Measurements from ENCODE around the gene COG3. TPM values are rescaled to one million over a fixed set of nuclear protein-coding genes. Genes with fewer than 3 reads are reported as not detected.

Gene COG3, protein sequence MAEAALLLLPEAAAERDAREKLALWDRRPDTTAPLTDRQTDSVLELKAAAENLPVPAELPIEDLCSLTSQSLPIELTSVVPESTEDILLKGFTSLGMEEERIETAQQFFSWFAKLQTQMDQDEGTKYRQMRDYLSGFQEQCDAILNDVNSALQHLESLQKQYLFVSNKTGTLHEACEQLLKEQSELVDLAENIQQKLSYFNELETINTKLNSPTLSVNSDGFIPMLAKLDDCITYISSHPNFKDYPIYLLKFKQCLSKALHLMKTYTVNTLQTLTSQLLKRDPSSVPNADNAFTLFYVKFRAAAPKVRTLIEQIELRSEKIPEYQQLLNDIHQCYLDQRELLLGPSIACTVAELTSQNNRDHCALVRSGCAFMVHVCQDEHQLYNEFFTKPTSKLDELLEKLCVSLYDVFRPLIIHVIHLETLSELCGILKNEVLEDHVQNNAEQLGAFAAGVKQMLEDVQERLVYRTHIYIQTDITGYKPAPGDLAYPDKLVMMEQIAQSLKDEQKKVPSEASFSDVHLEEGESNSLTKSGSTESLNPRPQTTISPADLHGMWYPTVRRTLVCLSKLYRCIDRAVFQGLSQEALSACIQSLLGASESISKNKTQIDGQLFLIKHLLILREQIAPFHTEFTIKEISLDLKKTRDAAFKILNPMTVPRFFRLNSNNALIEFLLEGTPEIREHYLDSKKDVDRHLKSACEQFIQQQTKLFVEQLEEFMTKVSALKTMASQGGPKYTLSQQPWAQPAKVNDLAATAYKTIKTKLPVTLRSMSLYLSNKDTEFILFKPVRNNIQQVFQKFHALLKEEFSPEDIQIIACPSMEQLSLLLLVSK
- total RNA-seq (2014; rRNA removed; shearing (Covaris generic)) (15.6 and 23.9 TPM in 2 replicates), polyA plus RNA-seq (2016; fragmentation: Nextera tagmentation; extraction: Ambion mirVana) (17.1 and 18.6 TPM in 2 replicates)
- long read RNA-seq, full-length matches to known transcripts = 2 of 2 reads
- long read RNA-seq, partial matches to known transcripts = 0 of 2 reads
- long read RNA-seq, other reads (novel, unspliced or antisense) = 0 of 2 reads

DNA sequence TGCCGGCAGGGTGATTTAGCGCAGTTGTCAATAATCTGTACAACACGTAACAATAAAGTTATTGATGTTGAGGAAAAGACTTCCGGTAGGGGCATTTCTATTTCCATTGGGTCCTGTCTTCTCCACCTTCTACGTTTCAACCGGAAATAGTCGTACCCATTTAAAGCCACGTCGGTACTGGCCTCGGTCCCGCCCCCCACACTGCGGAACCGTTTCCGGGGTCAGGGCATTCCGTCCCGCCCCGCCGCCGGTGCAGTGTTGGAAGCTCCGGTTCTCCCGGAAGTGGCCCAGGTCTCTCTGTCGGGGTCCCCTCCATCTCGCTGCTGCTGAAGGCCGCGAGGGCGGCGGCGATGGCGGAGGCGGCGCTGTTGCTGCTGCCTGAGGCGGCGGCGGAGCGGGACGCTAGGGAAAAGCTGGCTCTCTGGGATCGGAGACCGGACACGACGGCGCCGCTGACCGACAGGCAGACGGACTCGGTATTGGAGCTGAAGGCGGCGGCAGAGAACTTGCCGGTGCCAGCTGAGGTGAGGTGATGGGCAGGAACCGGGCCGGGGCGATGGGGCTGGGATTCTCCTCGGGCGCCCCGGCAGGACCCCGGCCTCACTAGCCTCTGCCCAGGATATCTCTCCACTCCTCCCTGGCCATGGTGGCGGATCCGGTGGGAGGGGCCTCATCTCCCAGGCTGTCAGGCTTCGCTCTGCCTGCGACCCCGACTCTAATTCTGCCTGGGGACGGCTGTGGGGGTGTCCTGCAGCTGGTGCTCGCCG is at the start of gene COG3:
COG3 (plus strand) TSS at position 253 of the 767 bp plus-strand sequence; CDS start at position 351, 98 bp downstream.
- Mint-ChIP-seq H3K36me3 (ENCODE audit: low read depth) (peaks cover 5% of the 10 kb centered on the region; the same call in 2 of the 3 replicates), H3K4me3 (peak within 1 kb of the TSS; percentile 92), H3K9me3 (no peaks in the 10 kb centered on the region; the same call in 2 of the 3 replicates), H3K27me3 (ENCODE audit: insufficient read depth, low read depth, poor library complexity) (no peaks in the 10 kb centered on the region), H3K4me1 (peaks cover 21% of the 10 kb centered on the region), H3K27ac (peak within 1 kb of the TSS; percentile 95)
- Histone ChIP-seq H3K36me3 (ENCODE audit: insufficient read depth) (no peaks in the 10 kb centered on the region), H3K4me3 (peak within 1 kb of the TSS; percentile 72), H3K4me1 (ENCODE audit: insufficient read depth) (peaks cover 12% of the 10 kb centered on the region; the same call in 1 of the 2 replicates), H3K27me3 (ENCODE audit: insufficient read depth) (no peaks in the 10 kb centered on the region; the same call in 1 of the 2 replicates), H3K27ac (ENCODE audit: low read depth) (peak within 1 kb of the TSS; percentile 90), H2AFZ (peak within 1 kb of the TSS; percentile 64), H3K9me2 (ENCODE audit: insufficient read depth) (no peaks in the 10 kb centered on the region), H3F3A (replicated peaks; ENCODE audit: low read depth) (peaks cover 8% of the 10 kb centered on the region; the same call in 1 of the 2 replicates), H3K4me2 (peak within 1 kb of the TSS; percentile 95), H3K79me2 (replicated peaks; ENCODE audit: insufficient read depth) (peaks cover 47% of the 10 kb centered on the region), H4K20me1 (replicated peaks; ENCODE audit: insufficient read depth) (peaks cover 12% of the 10 kb centered on the region; the same call in 1 of the 2 replicates)
- ATAC-seq = peak; percentile 94
- peak; percentile 98 for DNase-seq (ENCODE audit: low spot score)
- no peak for TF ChIP-seq STAT1 (IDR thresholded peaks at IDR 0.05; ENCODE audit: unreplicated experiment)
- TF ChIP-seq, protein P1, sequence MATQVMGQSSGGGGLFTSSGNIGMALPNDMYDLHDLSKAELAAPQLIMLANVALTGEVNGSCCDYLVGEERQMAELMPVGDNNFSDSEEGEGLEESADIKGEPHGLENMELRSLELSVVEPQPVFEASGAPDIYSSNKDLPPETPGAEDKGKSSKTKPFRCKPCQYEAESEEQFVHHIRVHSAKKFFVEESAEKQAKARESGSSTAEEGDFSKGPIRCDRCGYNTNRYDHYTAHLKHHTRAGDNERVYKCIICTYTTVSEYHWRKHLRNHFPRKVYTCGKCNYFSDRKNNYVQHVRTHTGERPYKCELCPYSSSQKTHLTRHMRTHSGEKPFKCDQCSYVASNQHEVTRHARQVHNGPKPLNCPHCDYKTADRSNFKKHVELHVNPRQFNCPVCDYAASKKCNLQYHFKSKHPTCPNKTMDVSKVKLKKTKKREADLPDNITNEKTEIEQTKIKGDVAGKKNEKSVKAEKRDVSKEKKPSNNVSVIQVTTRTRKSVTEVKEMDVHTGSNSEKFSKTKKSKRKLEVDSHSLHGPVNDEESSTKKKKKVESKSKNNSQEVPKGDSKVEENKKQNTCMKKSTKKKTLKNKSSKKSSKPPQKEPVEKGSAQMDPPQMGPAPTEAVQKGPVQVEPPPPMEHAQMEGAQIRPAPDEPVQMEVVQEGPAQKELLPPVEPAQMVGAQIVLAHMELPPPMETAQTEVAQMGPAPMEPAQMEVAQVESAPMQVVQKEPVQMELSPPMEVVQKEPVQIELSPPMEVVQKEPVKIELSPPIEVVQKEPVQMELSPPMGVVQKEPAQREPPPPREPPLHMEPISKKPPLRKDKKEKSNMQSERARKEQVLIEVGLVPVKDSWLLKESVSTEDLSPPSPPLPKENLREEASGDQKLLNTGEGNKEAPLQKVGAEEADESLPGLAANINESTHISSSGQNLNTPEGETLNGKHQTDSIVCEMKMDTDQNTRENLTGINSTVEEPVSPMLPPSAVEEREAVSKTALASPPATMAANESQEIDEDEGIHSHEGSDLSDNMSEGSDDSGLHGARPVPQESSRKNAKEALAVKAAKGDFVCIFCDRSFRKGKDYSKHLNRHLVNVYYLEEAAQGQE (IDR thresholded peaks at IDR 0.05; ENCODE audit: unreplicated experiment) = no peak
- TF ChIP-seq JUNB (IDR thresholded peaks at IDR 0.05; ENCODE audit: unreplicated experiment) = no peak
- no peak for TF ChIP-seq EZH2 (IDR thresholded peaks at IDR 0.05; ENCODE audit: low read depth, unreplicated experiment)
- peak; percentile 9; the same call in 1 of the 2 replicates for TF ChIP-seq NANOG (IDR thresholded peaks at IDR 0.05; ENCODE audit: borderline replicate concordance)
- TF ChIP-seq ZNF114 (CRISPR knock-in tag; IDR thresholded peaks at IDR 0.05) = no peak
- TF ChIP-seq, protein P2, sequence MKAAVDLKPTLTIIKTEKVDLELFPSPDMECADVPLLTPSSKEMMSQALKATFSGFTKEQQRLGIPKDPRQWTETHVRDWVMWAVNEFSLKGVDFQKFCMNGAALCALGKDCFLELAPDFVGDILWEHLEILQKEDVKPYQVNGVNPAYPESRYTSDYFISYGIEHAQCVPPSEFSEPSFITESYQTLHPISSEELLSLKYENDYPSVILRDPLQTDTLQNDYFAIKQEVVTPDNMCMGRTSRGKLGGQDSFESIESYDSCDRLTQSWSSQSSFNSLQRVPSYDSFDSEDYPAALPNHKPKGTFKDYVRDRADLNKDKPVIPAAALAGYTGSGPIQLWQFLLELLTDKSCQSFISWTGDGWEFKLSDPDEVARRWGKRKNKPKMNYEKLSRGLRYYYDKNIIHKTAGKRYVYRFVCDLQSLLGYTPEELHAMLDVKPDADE (IDR thresholded peaks at IDR 0.05) = peak; percentile 91
- TF ChIP-seq, protein P3, sequence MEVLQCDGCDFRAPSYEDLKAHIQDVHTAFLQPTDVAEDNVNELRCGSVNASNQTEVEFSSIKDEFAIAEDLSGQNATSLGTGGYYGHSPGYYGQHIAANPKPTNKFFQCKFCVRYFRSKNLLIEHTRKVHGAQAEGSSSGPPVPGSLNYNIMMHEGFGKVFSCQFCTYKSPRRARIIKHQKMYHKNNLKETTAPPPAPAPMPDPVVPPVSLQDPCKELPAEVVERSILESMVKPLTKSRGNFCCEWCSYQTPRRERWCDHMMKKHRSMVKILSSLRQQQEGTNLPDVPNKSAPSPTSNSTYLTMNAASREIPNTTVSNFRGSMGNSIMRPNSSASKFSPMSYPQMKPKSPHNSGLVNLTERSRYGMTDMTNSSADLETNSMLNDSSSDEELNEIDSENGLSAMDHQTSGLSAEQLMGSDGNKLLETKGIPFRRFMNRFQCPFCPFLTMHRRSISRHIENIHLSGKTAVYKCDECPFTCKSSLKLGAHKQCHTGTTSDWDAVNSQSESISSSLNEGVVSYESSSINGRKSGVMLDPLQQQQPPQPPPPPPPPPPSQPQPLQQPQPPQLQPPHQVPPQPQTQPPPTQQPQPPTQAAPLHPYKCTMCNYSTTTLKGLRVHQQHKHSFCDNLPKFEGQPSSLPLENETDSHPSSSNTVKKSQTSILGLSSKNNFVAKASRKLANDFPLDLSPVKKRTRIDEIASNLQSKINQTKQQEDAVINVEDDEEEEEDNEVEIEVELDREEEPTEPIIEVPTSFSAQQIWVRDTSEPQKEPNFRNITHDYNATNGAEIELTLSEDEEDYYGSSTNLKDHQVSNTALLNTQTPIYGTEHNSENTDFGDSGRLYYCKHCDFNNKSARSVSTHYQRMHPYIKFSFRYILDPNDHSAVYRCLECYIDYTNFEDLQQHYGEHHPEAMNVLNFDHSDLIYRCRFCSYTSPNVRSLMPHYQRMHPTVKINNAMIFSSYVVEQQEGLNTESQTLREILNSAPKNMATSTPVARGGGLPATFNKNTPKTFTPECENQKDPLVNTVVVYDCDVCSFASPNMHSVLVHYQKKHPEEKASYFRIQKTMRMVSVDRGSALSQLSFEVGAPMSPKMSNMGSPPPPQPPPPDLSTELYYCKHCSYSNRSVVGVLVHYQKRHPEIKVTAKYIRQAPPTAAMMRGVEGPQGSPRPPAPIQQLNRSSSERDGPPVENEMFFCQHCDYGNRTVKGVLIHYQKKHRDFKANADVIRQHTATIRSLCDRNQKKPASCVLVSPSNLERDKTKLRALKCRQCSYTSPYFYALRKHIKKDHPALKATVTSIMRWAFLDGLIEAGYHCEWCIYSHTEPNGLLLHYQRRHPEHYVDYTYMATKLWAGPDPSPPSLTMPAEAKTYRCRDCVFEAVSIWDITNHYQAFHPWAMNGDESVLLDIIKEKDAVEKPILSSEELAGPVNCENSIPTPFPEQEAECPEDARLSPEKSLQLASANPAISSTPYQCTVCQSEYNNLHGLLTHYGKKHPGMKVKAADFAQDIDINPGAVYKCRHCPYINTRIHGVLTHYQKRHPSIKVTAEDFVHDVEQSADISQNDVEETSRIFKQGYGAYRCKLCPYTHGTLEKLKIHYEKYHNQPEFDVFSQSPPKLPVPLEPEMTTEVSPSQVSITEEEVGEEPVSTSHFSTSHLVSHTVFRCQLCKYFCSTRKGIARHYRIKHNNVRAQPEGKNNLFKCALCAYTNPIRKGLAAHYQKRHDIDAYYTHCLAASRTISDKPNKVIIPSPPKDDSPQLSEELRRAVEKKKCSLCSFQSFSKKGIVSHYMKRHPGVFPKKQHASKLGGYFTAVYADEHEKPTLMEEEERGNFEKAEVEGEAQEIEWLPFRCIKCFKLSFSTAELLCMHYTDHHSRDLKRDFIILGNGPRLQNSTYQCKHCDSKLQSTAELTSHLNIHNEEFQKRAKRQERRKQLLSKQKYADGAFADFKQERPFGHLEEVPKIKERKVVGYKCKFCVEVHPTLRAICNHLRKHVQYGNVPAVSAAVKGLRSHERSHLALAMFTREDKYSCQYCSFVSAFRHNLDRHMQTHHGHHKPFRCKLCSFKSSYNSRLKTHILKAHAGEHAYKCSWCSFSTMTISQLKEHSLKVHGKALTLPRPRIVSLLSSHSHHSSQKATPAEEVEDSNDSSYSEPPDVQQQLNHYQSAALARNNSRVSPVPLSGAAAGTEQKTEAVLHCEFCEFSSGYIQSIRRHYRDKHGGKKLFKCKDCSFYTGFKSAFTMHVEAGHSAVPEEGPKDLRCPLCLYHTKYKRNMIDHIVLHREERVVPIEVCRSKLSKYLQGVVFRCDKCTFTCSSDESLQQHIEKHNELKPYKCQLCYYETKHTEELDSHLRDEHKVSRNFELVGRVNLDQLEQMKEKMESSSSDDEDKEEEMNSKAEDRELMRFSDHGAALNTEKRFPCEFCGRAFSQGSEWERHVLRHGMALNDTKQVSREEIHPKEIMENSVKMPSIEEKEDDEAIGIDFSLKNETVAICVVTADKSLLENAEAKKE (CRISPR knock-in tag; IDR thresholded peaks at IDR 0.05) = no peak
- TF ChIP-seq CREB1 (CRISPR knock-in tag; IDR thresholded peaks at IDR 0.05; ENCODE audit: low read depth) = peak; percentile 82
- TF ChIP-seq ZNF331 (CRISPR knock-in tag; IDR thresholded peaks at IDR 0.05; ENCODE audit: low read depth) = no peak
- TF ChIP-seq EZH2phosphoT487 (IDR thresholded peaks at IDR 0.05; ENCODE audit: unreplicated experiment) = no peak

Measured in GM23338 (cell line).